Measurements from ENCODE around the gene RHBDL2.

DNA sequence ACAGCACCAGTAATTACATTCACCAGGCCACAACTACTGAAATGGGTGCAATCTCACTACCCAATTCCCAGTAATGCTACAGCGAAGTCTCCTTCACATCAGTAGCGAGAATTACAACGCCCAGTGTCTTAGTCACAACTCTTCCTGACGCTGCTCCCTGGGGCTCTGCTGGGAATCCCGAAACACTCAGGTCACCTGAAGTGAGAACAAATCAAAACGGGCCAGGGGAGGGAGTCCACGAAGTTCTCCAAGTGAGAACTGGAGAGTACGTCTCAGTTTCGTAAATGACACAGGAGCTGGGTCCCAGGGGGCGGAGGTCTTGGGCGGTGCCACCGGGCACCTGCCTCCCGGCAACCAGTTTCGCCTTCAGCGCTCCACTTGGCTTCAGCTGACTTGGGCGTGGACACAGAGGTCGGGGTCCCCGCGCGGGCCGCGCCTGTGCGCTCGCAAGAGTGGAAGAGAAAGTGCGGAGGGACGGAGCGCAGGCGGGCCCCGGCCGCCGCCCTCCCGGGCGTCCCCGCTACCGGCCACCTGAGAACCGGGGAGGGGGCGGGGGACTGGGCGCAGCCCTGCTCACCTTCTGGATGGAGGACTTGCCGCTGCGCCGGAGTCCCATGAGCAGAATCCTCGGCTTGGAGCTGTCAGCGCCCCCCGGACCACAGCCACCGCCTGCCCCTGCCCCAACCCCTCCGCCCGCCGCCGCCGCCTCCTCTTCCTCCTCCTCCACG is 82.6 kb downstream of the RHBDL2 start:
- TF ChIP-seq, protein P1, sequence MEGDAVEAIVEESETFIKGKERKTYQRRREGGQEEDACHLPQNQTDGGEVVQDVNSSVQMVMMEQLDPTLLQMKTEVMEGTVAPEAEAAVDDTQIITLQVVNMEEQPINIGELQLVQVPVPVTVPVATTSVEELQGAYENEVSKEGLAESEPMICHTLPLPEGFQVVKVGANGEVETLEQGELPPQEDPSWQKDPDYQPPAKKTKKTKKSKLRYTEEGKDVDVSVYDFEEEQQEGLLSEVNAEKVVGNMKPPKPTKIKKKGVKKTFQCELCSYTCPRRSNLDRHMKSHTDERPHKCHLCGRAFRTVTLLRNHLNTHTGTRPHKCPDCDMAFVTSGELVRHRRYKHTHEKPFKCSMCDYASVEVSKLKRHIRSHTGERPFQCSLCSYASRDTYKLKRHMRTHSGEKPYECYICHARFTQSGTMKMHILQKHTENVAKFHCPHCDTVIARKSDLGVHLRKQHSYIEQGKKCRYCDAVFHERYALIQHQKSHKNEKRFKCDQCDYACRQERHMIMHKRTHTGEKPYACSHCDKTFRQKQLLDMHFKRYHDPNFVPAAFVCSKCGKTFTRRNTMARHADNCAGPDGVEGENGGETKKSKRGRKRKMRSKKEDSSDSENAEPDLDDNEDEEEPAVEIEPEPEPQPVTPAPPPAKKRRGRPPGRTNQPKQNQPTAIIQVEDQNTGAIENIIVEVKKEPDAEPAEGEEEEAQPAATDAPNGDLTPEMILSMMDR (IDR thresholded peaks at IDR 0.05; ENCODE audit: low read depth, low read length) = no peak
- TF ChIP-seq EZH2phosphoT487 (IDR thresholded peaks at IDR 0.05; ENCODE audit: low read depth) = no peak

Data from OCI-LY3 (cell line).